Measurements from ENCODE around the gene RUNX2.

RUNX2 gene

GRCh38 chr6:45436544-45437438, 108.7 kb downstream of the RUNX2 start:
- DNase-seq = peak; percentile 86 to 88

DNA sequence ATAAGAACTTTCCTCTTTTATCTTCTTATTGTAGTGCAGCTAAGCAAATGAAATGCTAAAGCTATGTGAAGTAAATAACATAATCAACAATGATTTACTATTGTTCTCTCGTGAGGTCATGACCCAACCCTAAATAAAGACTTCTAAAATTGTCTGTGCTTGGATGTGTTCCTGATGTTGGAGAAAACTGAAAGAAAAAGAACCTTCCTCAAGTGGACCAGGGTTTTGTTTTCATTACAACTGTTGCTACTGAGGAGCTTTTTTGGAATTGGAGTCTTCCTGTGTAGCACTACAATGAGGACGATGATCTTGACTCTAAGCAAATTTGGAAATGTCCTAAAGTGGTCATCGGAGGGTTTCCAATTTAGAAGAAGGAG, 109.3 kb downstream of the RUNX2 start:
- no peak for DNase-seq

DNA sequence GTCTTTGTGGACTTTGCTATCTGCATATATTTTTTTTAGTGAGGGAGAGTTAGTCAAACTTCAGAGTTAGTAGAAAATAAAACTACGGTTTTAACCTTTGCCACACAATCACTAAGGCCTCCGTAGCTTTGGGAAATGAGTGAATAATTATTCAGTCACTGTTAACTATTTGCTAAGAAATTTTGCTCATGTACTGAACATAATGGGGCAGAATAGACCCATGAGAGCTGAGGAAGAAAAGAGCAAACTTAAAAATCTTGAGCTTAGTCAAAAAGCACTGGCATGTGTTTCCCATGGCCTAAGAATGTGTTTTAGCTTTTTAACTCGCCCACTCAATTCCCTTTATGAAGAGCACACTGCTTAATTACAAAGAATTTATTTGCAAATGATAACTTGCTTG, 110.0 kb downstream of the RUNX2 start:
- DNase-seq = no peak

GRCh38 chr6:45438849-45439406, 110.8 kb downstream of the RUNX2 start:
- DNase-seq = peak; percentile 36 to 45

DNA sequence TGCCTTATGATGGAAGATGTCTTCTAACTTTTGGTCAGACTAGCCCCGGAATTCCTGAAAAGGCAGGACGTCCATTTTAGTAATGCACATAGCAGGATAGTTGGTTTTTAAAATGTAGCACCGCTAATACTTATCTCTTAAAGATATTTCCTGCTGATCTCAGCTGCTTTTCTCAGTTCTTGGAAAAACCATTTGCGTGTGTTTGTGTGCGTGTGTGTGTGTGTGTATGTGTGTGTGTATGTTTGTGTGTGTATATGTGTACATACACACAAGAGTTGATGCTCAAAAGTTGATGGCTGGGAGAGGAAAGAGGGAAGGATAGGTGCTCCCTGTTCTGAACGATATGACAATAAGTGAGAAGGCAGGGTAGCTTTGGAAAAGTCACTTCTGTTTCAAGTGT, 111.3 kb downstream of the RUNX2 start:
- no peak for DNase-seq

DNA sequence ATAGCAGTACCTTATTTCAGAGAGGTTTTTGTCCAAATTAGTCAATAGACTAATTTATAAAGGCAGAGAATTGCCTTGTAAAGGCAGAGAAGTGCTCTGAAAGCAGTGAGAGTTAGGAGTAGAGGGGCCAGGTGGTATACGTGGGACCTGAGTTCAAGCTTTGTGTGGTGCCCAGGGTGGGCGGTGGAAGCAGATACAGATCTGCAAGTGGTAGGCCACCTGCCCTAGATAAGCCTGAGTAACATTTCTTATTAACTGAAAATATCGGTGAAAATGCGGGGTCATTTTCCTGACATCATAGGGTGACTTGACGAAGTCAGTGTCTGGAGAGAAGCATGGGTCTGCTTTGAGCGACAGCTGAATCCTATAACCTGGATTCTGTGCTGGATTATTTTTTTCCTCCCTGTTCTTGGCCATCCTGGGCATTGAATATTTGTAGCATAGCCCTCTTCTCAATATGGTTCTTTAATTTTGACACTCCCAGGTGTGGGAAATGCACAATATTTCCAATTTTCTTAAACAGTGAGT, 111.8 kb downstream of the RUNX2 start:
- no peak for DNase-seq

- no peak for DNase-seq
These were observed 113.8 kb downstream of the RUNX2 start for GRCh38 chr6:45441851-45442453.

DNA sequence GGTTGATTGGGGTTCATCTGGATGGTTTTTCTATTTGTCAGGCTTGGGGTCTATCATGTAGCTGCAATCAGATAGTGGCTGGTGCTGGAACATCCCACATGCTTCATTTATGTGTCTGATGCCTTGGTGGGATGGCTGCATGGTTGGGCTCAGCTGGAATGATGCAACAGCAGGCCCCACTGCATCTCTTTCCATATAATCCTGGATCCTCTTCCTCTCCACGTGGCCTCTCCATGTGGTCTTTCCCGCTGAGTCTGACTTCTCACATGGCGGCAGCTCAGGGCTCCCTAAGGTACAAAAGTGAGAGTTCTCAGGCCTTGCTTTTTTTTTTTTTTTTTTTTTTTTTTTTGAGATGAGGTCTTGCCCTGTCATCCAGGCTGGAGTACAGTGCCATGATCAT, 114.6 kb downstream of the RUNX2 start:
- DNase-seq = no peak

DNA sequence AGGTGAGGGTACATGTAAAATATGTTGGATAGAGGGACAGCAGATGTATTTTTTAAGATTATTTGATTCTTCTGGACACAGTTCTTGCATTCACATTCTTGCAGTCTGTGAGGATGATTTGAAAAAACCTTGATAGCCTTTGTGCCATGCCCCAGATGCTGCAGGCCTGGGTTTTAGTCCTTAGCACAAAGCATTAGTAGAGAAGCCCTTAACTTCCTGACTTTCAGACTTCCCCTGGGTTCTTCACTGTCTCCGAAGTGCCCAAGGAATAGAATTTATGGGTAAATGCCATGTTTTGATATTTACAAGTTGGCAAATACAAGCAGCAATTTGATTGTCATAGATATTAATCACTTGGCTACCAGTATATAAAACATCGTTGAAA, 117.2 kb downstream of the RUNX2 start:
- DNase-seq = peak in 1 of 2 experiments; percentile 77

DNA sequence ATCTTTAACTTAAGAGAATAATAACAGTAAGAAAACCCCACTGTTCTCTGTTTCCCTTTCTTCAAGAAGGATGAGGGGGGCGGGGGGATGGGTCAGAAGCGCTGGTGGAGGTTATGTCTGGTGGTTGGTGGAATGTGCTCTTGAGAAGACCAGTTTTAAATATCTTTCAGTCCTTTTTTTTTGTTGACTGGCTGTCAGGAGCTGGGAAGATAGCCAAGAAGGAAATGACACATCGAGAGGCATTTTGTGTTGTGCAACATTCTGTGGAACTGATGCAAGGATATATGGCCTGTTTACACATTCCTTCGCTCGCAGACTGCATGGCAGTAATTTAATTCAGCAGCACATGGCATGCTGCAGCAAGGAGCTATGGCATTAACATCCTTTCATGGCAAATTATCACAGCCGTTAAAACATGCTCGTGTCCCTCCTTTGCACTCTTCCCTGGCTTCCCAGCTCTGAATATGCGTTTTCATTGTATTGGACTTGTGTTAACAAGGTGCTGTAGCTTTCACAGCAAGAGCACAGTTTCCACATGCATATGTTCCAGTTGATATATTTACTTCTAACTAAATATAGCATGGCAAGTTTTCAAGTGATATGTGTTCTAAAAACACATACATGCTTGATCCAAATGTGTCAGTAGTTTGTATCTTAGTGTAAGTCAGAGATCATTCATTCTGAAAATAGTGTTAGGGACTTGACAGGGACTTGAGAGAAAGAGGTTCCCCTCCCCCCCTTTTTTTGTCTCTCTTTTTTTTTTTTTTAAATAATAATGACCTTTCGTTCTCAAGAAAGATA, 117.8 kb downstream of the RUNX2 start:
- peak; percentile 100 for DNase-seq

- DNase-seq = no peak
These were observed 118.9 kb downstream of the RUNX2 start for GRCh38 chr6:45447005-45447404.

DNA sequence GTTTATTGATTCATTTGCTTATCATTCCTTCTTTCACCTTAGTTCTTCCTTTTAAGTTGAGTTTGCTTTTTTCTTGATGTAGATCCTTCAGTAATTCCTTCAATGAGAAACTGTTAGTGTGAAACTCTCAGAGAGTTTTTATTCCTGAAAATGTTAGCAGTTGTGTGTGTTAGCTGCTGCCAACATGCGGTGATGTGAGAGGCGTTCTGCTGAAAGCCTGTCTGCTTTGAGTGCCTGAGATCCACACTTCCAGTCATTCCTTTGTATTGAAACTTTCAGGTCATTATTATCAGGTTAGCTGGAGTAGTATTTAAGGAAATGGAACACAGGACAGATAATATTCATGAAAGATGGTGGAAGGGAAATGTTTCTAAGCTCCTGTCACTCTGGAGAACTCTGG, 119.6 kb downstream of the RUNX2 start:
- no peak for DNase-seq

- no peak for DNase-seq
These were observed 120.6 kb downstream of the RUNX2 start for GRCh38 chr6:45448417-45449389.

GRCh38 chr6:45450132-45450531, 122.0 kb downstream of the RUNX2 start:
- no peak for DNase-seq

GRCh38 chr6:45450831-45451230, 122.7 kb downstream of the RUNX2 start:
- no peak for DNase-seq

DNA sequence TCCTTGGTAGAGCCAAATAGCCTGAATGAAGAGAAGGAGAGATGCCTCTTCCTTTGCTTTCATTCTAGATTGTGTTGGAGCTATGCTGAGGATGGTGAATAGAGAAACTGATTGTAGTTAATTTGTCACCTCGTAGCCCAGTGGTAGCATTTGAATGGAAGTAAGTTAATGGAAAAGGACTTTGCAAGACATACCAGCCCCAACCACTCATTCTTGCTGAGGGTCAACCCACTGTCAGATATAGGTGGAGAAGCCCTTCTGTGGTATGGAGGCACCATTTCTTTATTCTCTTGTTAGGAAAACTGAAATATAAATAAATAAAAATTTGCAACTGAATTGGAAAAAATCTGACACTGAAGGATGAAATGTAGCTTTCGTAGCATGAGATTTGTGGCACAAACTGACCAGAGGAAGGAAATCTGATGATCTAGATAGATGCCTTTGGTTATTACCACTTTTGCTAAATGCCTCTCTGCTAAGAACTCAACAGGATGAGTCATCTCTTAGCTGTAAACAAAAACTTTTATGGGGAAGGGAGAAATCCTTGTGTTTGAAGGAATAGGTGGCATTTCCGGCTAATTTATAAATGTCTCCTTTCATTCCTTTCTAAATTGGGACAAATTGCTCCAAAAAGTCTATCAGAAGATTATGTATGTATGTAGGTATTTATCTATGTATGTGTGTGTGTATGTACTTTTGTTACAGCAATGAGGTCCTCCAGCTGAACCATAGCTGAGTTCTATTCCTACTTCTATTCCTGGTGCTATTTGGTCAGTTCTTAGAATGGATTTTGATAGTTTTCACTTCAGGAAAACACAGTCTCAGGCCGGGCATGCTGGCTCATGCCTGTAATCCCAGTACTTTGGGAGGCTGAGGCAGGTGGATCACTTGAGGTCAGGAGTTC, 126.1 kb downstream of the RUNX2 start:
- DNase-seq = no peak

DNA sequence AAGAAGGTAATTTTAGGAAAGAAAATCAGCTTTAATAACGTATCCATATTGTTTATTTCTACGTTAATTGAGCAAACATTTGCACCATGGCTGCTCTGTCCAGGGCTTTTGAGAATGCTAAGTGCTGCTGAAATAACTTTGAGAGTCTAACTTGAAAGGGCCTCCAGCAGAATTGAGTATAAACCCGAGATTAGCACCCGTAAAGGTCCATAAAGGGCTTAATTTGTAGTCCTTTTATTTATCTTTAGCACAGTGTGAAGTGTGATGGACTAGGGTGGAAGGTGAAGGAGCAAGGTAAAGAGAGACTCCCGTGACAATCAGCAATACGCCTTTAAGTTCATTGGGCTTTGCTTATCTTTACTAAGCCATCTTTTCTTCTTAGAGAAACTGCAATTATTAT, 127.3 kb downstream of the RUNX2 start:
- DNase-seq = no peak

DNA sequence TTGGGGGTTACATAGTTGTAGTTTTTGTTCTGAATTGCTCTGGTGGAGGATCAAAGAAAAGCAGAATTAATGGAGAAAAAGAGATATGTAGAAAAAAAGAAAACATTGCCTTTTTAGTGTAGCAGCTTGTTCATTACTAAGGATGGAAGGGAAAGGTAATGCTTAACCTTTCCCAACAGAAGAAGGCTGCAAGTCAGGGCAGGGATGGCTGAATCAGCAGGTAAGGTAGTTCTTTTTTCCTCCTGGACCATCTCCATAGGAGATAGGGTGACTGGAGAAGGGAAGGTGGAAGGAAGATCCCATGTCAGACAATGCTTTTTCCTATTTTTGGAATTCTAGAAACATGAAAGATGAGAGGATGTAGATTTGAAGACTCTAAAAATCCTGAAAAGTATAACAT, 129.0 kb downstream of the RUNX2 start:
- DNase-seq = no peak

GRCh38 chr6:45458672-45459071, 130.5 kb downstream of the RUNX2 start:
- no peak for DNase-seq

DNA sequence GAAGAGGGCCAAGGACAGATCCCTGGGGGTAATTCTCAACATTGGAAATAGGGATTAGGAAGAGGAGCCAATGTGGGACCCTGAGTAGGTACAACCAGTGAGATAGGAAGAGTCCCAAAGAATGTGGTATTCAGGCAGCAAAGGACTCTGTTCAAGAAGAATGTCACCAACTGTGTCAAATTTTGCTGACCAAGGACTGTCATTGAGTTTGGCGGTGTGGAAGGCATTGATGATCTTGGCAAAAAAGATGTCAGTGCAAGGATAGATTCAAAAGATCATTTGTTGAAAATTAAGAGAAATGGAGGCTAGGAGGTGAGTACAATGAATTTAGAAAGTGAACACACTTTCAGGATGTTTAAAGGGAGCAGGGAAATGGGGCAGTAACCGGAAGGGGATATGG, 132.0 kb downstream of the RUNX2 start:
- no peak for DNase-seq

- DNase-seq = no peak
These were observed 133.4 kb downstream of the RUNX2 start for GRCh38 chr6:45461486-45461885.
